Measurements from ENCODE around the gene CDKL1. TPM values are rescaled to one million over a fixed set of nuclear protein-coding genes. Genes with fewer than 3 reads are reported as not detected.

CDKL1 gene
- total RNA-seq, 4 donors from 2014 or later: 2.9 to 16.6 (median 11.5) TPM

DNA sequence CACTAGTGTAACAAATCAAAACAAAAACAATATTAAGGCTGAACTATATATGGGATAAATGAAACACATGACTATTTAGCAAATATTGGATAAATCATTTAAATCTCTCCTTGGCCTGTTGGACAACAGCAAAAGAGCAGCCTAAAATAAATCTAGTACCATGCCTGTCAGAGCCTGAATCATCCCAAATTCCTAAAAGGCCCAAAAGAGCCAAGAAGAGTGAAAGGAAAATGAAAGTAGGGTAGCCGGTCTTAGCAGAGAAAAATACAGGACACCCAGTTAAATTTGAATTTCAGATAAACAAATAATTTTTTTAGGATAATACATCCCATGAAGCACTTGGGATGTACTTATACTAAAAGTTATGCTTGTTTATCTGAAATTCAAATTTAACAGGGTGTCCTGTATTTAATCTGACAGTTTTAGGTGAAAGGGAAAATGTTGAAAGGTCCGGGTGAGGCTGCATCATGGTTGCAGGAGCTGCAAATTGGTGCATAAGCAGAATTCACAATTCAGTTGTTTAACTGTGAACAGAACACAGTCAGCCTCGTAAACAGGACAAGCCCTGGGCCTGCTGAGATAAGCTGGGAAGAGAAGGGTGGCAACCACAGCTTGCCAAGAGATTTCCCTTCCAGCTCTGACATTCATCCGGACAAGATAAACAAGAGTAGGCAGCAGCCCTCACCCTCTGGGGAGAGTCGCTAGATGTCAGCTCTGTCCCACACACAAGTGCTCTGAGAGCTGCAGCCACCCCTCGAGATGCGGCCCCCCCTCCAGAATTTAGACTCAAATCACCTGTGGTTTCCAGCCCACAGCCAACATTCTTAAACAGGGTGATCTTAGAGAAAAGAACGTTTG lies 54.2 kb downstream of the CDKL1 start:
- peaks cover 0 to 19% (median 0%) of the 10 kb centered on the region in 3 donors for H3K36me3 ChIP-seq
- DNase-seq: no peak
- WGBS, 2 donors: 13 to 16% methylated on average over 5 to 8 of the region's 8 CpGs
- intact Hi-C loops (cut with DNase I): no loop called here
- H3K27ac ChIP-seq: peak overlapping the region; percentile 19 to 77 (median 72)
- peak overlapping the region in 3 of 4 donors; percentile 13 to 54 (median 24) for H3K4me3 ChIP-seq
- H3K9me3 ChIP-seq: no peaks in the 10 kb centered on the region
- peaks cover 0 to 53% (median 17%) of the 10 kb centered on the region in 3 donors for H3K4me1 ChIP-seq
- no peaks in the 10 kb centered on the region for H3K27me3 ChIP-seq
- no peak for TF ChIP-seq POLR2A (IDR thresholded peaks at IDR 0.05)
- TF ChIP-seq, protein P1, sequence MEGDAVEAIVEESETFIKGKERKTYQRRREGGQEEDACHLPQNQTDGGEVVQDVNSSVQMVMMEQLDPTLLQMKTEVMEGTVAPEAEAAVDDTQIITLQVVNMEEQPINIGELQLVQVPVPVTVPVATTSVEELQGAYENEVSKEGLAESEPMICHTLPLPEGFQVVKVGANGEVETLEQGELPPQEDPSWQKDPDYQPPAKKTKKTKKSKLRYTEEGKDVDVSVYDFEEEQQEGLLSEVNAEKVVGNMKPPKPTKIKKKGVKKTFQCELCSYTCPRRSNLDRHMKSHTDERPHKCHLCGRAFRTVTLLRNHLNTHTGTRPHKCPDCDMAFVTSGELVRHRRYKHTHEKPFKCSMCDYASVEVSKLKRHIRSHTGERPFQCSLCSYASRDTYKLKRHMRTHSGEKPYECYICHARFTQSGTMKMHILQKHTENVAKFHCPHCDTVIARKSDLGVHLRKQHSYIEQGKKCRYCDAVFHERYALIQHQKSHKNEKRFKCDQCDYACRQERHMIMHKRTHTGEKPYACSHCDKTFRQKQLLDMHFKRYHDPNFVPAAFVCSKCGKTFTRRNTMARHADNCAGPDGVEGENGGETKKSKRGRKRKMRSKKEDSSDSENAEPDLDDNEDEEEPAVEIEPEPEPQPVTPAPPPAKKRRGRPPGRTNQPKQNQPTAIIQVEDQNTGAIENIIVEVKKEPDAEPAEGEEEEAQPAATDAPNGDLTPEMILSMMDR (IDR thresholded peaks at IDR 0.05): peak in 3 of 6 experiments; percentile 15 to 40 (median 34)

DNA sequence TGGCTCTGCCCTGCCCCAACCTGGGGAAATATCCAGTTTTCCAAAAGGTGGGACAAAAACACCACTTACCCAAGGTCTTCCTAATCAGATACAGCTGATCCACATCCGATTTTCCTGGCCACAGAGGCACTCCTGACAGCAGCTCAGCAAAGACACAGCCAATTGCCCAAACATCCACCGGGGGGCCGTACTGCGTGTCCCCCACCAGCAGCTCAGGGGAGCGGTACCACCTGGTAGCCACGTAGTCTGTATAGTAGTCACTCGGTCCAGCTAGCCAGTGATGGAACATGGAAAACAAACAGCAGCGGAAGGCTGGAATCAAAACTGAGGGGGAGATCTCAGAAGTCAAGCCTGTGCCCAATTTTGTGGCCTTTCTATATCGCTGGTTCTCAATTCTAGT lies 55.7 kb downstream of the CDKL1 start:
- DNase-seq: no peak
- no peaks in the 10 kb centered on the region for H3K9me3 ChIP-seq
- H3K27me3 ChIP-seq: no peaks in the 10 kb centered on the region
- intact Hi-C loops (cut with DNase I): no loop called here
- no peak overlapping the region for H3K4me3 ChIP-seq
- TF ChIP-seq POLR2A (IDR thresholded peaks at IDR 0.05): no peak
- TF ChIP-seq, protein P1 (IDR thresholded peaks at IDR 0.05): no peak
- H3K4me1 ChIP-seq: peaks cover 0 to 54% (median 15%) of the 10 kb centered on the region in 3 donors
- peaks cover 0 to 19% (median 0%) of the 10 kb centered on the region in 3 donors for H3K36me3 ChIP-seq
- WGBS, 2 donors: 93 to 94% methylated on average over 7 to 8 of the region's 9 CpGs
- H3K27ac ChIP-seq: no peak overlapping the region

DNA sequence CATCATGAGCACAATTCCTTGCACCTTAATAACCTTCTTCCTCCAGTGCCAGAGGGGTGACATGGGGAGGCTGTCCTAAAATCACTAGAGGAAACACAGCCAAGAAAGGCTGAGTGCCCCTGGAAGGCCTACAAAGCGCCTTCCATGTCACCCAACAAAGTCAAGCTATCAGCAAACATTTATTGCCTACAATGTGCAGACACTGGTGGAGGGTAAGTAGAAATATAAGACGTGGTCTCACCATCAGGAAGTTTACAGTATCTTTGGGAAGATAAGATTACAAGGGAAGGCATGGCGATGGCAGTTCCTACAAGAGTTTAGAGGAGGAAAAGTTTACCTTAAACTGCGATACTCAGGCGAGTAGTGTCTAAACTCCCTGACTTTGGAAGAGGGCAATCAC lies 56.6 kb downstream of the CDKL1 start:
- H3K36me3 ChIP-seq: peaks cover 0 to 19% (median 0%) of the 10 kb centered on the region in 3 donors
- no peaks in the 10 kb centered on the region for H3K27me3 ChIP-seq
- no peaks in the 10 kb centered on the region for H3K9me3 ChIP-seq
- 90 to 91% methylated on average over 5 of the region's 5 CpGs for WGBS, 2 donors
- no peak overlapping the region for H3K4me3 ChIP-seq
- H3K27ac ChIP-seq: no peak overlapping the region
- intact Hi-C loops (cut with DNase I): no loop called here
- no peak for DNase-seq
- H3K4me1 ChIP-seq: peaks cover 0 to 56% (median 22%) of the 10 kb centered on the region in 3 donors
- TF ChIP-seq, protein P1 (IDR thresholded peaks at IDR 0.05): no peak
- TF ChIP-seq POLR2A (IDR thresholded peaks at IDR 0.05): no peak

DNA sequence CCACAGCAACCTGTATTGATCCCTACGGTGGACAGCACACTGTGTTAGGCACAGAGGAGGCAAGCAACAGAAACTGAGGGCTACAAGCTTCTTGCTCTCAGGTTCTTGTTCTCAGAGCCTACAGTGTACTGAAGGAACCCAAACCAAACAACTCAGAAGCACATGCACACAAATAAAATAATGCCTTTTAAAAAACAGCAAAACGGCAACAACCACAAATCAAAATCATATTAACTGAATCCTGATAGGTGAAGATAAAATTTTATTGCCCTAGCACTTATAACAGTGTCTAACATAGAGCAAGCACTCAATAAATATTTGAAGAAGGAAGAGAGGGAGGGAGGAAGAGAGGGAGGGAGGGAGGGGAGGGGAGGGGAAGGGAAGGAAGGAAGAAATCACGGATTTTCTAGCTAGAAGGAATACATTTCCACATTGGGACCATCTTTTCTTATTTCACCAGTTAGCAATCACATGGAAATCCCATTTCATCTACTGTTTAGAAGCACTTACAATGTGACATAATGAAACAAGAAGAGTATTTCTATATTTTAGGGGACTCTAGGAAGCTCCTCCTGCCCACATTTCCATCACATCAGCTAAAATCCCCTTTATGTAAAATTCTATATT lies 57.4 kb downstream of the CDKL1 start:
- DNase-seq: no peak
- Histone ChIP-seq H3K27ac (no peak overlapping the region), H3K4me1 (peaks cover 0 to 55% (median 24%) of the 10 kb centered on the region in 3 donors), H3K9me3 (no peaks in the 10 kb centered on the region), H3K4me3 (no peak overlapping the region), H3K27me3 (no peaks in the 10 kb centered on the region), H3K36me3 (peaks cover 0 to 19% (median 0%) of the 10 kb centered on the region in 3 donors)
- WGBS, 2 donors: 75 to 77% methylated on average over 3 of the region's 3 CpGs
- intact Hi-C loops (cut with DNase I): no loop called here
- TF ChIP-seq, protein P1 (IDR thresholded peaks at IDR 0.05): no peak

DNA sequence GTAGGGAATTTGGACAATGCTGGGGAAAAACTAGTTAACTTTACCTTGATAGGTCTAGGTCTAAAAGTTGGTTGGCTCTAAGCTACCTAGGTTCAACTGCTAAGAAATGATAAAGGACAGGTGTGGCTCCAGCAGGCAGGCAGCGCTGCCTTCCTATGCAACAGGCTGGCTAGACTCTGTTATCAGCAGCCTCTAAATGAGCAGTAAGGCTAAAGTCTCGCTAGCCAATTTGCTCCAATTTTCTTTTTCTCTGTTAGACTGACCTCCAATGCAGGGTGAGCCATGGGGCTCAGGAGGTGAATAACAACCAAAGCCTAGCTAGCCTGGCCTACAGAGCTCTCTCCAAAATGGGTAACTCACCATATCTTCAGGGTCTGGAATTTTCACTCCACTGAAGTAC lies 58.1 kb downstream of the CDKL1 start:
- no peak overlapping the region for H3K4me3 ChIP-seq
- no peak overlapping the region for H3K27ac ChIP-seq
- WGBS, 2 donors: 89 to 100% methylated on average over 2 of the region's 2 CpGs
- no peak for DNase-seq
- H3K4me1 ChIP-seq: peaks cover 0 to 48% (median 24%) of the 10 kb centered on the region in 3 donors
- H3K36me3 ChIP-seq: peaks cover 0 to 19% (median 0%) of the 10 kb centered on the region in 3 donors
- intact Hi-C loops (cut with DNase I): no loop called here
- no peaks in the 10 kb centered on the region for H3K27me3 ChIP-seq
- TF ChIP-seq, protein P1 (IDR thresholded peaks at IDR 0.05): no peak
- no peak for TF ChIP-seq POLR2A (IDR thresholded peaks at IDR 0.05)
- H3K9me3 ChIP-seq: no peaks in the 10 kb centered on the region

All from esophagus squamous epithelium (tissue), 5 donors.